ENCODE data around the gene IRF3.

Gene IRF3

GRCh38 chr19:49665351-49666119 lies at the start of gene IRF3, which contains the start of gene BCL2L12:
Gene IRF3 (minus strand): TSS chr19:49665857. CDS start chr19:49664838, 1,019 bp downstream.
Gene BCL2L12 (plus strand): TSS chr19:49665933. CDS start chr19:49666693, 760 bp downstream.
- peak; percentile 94 to 98 for DNase-seq (ENCODE audit: low read depth in 2 of 2)

GRCh38 chr19:49713236-49713845 lies 47.7 kb upstream of the IRF3 start:
- DNase-seq (ENCODE audit: low read depth in 2 of 2): no peak

- no peak for DNase-seq (ENCODE audit: low read depth in 2 of 2)
These were observed 46.8 kb upstream of the IRF3 start for GRCh38 chr19:49712397-49712859.

GRCh38 chr19:49710372-49710951 lies 44.8 kb upstream of the IRF3 start:
- no peak for DNase-seq (ENCODE audit: low read depth in 2 of 2)

- no peak for DNase-seq (ENCODE audit: low read depth in 2 of 2)
These were observed 40.3 kb upstream of the IRF3 start for GRCh38 chr19:49705919-49706318.

- no peak for DNase-seq (ENCODE audit: low read depth in 2 of 2)
These were observed 39.4 kb upstream of the IRF3 start for GRCh38 chr19:49704888-49705642.

- DNase-seq (ENCODE audit: low read depth in 2 of 2): no peak
These were observed 35.7 kb upstream of the IRF3 start for GRCh38 chr19:49701271-49701786.

GRCh38 chr19:49700563-49700962 lies 34.9 kb upstream of the IRF3 start:
- no peak for DNase-seq (ENCODE audit: low read depth in 2 of 2)

GRCh38 chr19:49699364-49699763 lies 33.7 kb upstream of the IRF3 start:
- DNase-seq (ENCODE audit: low read depth in 2 of 2): no peak

GRCh38 chr19:49696865-49697264 lies 31.2 kb upstream of the IRF3 start:
- no peak for DNase-seq (ENCODE audit: low read depth in 2 of 2)

- DNase-seq (ENCODE audit: low read depth in 2 of 2): no peak
These were observed 30.5 kb upstream of the IRF3 start for GRCh38 chr19:49696115-49696514.

GRCh38 chr19:49692147-49692506 lies 26.5 kb upstream of the IRF3 start:
- no peak for DNase-seq (ENCODE audit: low read depth in 2 of 2)

GRCh38 chr19:49691243-49692146 lies 25.8 kb upstream of the IRF3 start:
- DNase-seq (ENCODE audit: low read depth in 2 of 2): no peak

GRCh38 chr19:49690656-49691242 lies 25.1 kb upstream of the IRF3 start, which contains the start of gene CPT1C:
Gene CPT1C (plus strand): TSS chr19:49691116. CDS start chr19:49692253, 1,137 bp downstream.
- no peak for DNase-seq (ENCODE audit: low read depth in 2 of 2)

- DNase-seq (ENCODE audit: low read depth in 2 of 2): no peak
These were observed 24.5 kb upstream of the IRF3 start for GRCh38 chr19:49690079-49690655.

- no peak for DNase-seq (ENCODE audit: low read depth in 2 of 2)
These were observed 23.7 kb upstream of the IRF3 start, which contains the start of gene ADM5 for GRCh38 chr19:49689133-49690078. Gene ADM5 (plus strand): TSS chr19:49689594. CDS start chr19:49689838, 244 bp downstream.

GRCh38 chr19:49688531-49689132 lies 23.0 kb upstream of the IRF3 start:
- no peak for DNase-seq (ENCODE audit: low read depth in 2 of 2)

All from stimulated activated CD8-positive, alpha-beta memory T cell treated with anti-CD3 and anti-CD28 coated beads, Interleukin-15, amount 100 ng/mL, for 4 hours (primary cell).